H9 (cell line): ENCODE data around the gene TMEM131. TPM values are rescaled to one million over a fixed set of nuclear protein-coding genes. Genes with fewer than 3 reads are reported as not detected.
A peak's percentile ranks its signal among the peaks of the same experiment; 100 is the strongest.

Experiments used
- DNase-seq: peaks from one replicate; pipeline ENCODE4 v3.0.0-alpha.2; 2017
- H2AFZ ChIP-seq: one replicate; pipeline ENCODE4 v1.6.1; 2013; ENCODE audit warnings: mild to moderate bottlenecking, low read length, control low read depth, moderate library complexity
- H2AK5ac ChIP-seq: 2 replicates; pipeline ENCODE4 v1.6.1; 2013; ENCODE audit warnings: low read length, control low read depth, mixed read lengths; ENCODE audit not compliant: insufficient read length
- H2BK120ac ChIP-seq: one replicate; pipeline ENCODE4 v1.6.1; 2013; ENCODE audit warnings: low read depth, mild to moderate bottlenecking, low read length, control low read depth, inconsistent platforms; ENCODE audit not compliant: poor library complexity, severe bottlenecking
- H2BK12ac ChIP-seq: 2 replicates; pipeline ENCODE4 v1.6.1; 2013; ENCODE audit warnings: low read length, control low read depth, mixed read lengths, low read depth; ENCODE audit not compliant: insufficient read length
- H2BK15ac ChIP-seq: 2 replicates; pipeline ENCODE4 v1.6.1; 2013; ENCODE audit warnings: low read depth, low read length, control low read depth
- H2BK20ac ChIP-seq: one replicate; pipeline ENCODE4 v1.6.1; 2013; ENCODE audit warnings: low read depth, mild to moderate bottlenecking, low read length, control low read depth, inconsistent platforms; ENCODE audit not compliant: poor library complexity, severe bottlenecking
- H2BK5ac ChIP-seq: 2 replicates; pipeline ENCODE4 v1.6.1; 2013; ENCODE audit warnings: low read length, control low read depth, mixed read lengths; ENCODE audit not compliant: insufficient read length
- H3K14ac ChIP-seq: 2 replicates; pipeline ENCODE4 v1.6.1; 2013; ENCODE audit warnings: low read length, control low read depth; ENCODE audit not compliant: insufficient read depth
- H3K18ac ChIP-seq: 2 replicates; pipeline ENCODE4 v1.6.1; 2013; ENCODE audit warnings: low read depth, mild to moderate bottlenecking, mixed read lengths, low read length, control low read depth; ENCODE audit not compliant: insufficient read length
- H3K23ac ChIP-seq: 2 replicates; pipeline ENCODE4 v1.6.1; 2013; ENCODE audit warnings: low read length, control low read depth, mixed read lengths, low read depth; ENCODE audit not compliant: insufficient read length
- H3K23me2 ChIP-seq: 2 replicates; pipeline ENCODE4 v1.6.1; 2013; ENCODE audit warnings: low read depth, mild to moderate bottlenecking, mixed read lengths, low read length, control low read depth; ENCODE audit not compliant: insufficient read length, poor library complexity, severe bottlenecking
- H3K27ac ChIP-seq: 2 replicates; pipeline ENCODE4 v1.5.1; 2013; ENCODE audit warnings: low read length, control low read depth, mixed read lengths, low read depth; ENCODE audit not compliant: insufficient read length
- H3K27me3 ChIP-seq: 2 replicates; pipeline ENCODE4 v1.6.1; 2013; ENCODE audit warnings: low read length, control low read depth, inconsistent platforms; ENCODE audit not compliant: insufficient read depth
- H3K4ac ChIP-seq: 2 replicates; pipeline ENCODE4 v1.6.1; 2013; ENCODE audit warnings: low read depth, mild to moderate bottlenecking, control low read depth, inconsistent platforms, low read length, moderate library complexity
- H3K4me1 ChIP-seq: 2 replicates; pipeline ENCODE4 v1.6.1; 2013; ENCODE audit warnings: low read length, control low read depth, inconsistent platforms; ENCODE audit not compliant: insufficient read depth
- H3K4me2 ChIP-seq: 2 replicates; pipeline ENCODE4 v1.6.1; 2013; ENCODE audit warnings: low read length, control low read depth, mixed read lengths; ENCODE audit not compliant: insufficient read length, insufficient read depth
- H3K56ac ChIP-seq: 2 replicates; pipeline ENCODE4 v1.6.1; 2013; ENCODE audit warnings: low read depth, mild to moderate bottlenecking, mixed read lengths, low read length, control low read depth; ENCODE audit not compliant: insufficient read length
- H3K79me1 ChIP-seq: 2 replicates; pipeline ENCODE4 v1.6.1; 2013; ENCODE audit warnings: low read depth, mild to moderate bottlenecking, moderate library complexity, low read length, control low read depth, inconsistent platforms; ENCODE audit not compliant: insufficient read depth, poor library complexity, severe bottlenecking
- H3K79me2 ChIP-seq: 2 replicates; pipeline ENCODE4 v1.6.1; 2013; ENCODE audit warnings: low read length, control low read depth, inconsistent platforms; ENCODE audit not compliant: insufficient read depth
- H3K9ac ChIP-seq: 2 replicates; pipeline ENCODE4 v1.6.1; 2013; ENCODE audit warnings: low read length, control low read depth, mixed read lengths; ENCODE audit not compliant: insufficient read length; ENCODE audit errors: extremely low read depth
- H3K9me3 ChIP-seq: one replicate; pipeline ENCODE4 v1.6.1; 2013; ENCODE audit warnings: low read depth, low read length, inconsistent platforms; ENCODE audit not compliant: control insufficient read depth
- H3T11ph ChIP-seq: one replicate; pipeline ENCODE4 v1.6.1; 2013; ENCODE audit warnings: mild to moderate bottlenecking, low read length, control low read depth, inconsistent platforms
- H4K20me1 ChIP-seq: one replicate; pipeline ENCODE4 v1.6.1; 2013; ENCODE audit not compliant: control insufficient read depth, insufficient read length, insufficient read depth
- H4K5ac ChIP-seq: 2 replicates; pipeline ENCODE4 v1.6.1; 2013; ENCODE audit warnings: low read depth, mild to moderate bottlenecking, mixed read lengths, low read length, control low read depth; ENCODE audit not compliant: insufficient read length
- H4K8ac ChIP-seq: replicated peaks from 2 replicates; pipeline ENCODE4 v1.6.1; 2013; ENCODE audit warnings: low read length, control low read depth, mixed read lengths, low read depth; ENCODE audit not compliant: insufficient read length
- H4K91ac ChIP-seq: 2 replicates; pipeline ENCODE4 v1.6.1; 2013; ENCODE audit warnings: low read depth, mild to moderate bottlenecking, moderate library complexity, mixed read lengths, low read length, control low read depth; ENCODE audit not compliant: insufficient read length
- H3K27ac Mint-ChIP-seq, 3 experiments: 2 replicates in 2 of 3; 3 replicates in 1 of 3; pipeline ENCODE4 v1.8.0; 2020 to 2021; ENCODE audit warnings: mixed read lengths in 3 of 3, mild to moderate bottlenecking in 1 of 3, moderate library complexity in 1 of 3
- H3K27me3 Mint-ChIP-seq: 2 replicates; pipeline ENCODE4 v1.8.0; 2021; ENCODE audit warnings: low read depth, mild to moderate bottlenecking, moderate library complexity, mixed read lengths
- H3K36me3 Mint-ChIP-seq, 3 experiments: 2 replicates in 2 of 3; 3 replicates in 1 of 3; pipeline ENCODE4 v1.8.0; 2020 to 2021; ENCODE audit warnings: low read depth in 3 of 3, mixed read lengths in 3 of 3; ENCODE audit not compliant: insufficient read depth in 1 of 3
- H3K4me1 Mint-ChIP-seq, 2 experiments: 2 replicates each; pipeline ENCODE4 v1.8.0; 2020; ENCODE audit warnings: mixed read lengths in 2 of 2
- H3K4me3 Mint-ChIP-seq, 2 experiments: 2 replicates in 1 of 2; 3 replicates in 1 of 2; pipeline ENCODE4 v1.8.0; 2020 to 2021; ENCODE audit warnings: mild to moderate bottlenecking in 2 of 2, mixed read lengths in 2 of 2, moderate library complexity in 1 of 2
- H3K9me3 Mint-ChIP-seq, 2 experiments: 2 replicates in 1 of 2; 3 replicates in 1 of 2; pipeline ENCODE4 v1.8.0; 2020; ENCODE audit warnings: mild to moderate bottlenecking in 2 of 2, mixed read lengths in 2 of 2, moderate library complexity in 1 of 2
- WGBS: extraction: QIAGEN DNeasy Blood & Tissue Kit; methylation state at CpG from one replicate; pipeline ENCODE4 v1.1.7; 2013; ENCODE audit warnings: missing lambda C conversion rate, low lambda C conversion rate, mixed read lengths; ENCODE audit not compliant: insufficient read length; ENCODE audit errors: extremely low coverage; 5-methylcytosine and 5-hydroxymethylcytosine counted together
- total RNA-seq: library from RNA; stranded (reverse); gene quantifications from 2 replicates; pipeline ENCODE4 v1.2.1, GENCODE V29; 2021
- TF ChIP-seq, protein P1 (sequence below): fragments of 200-600 bp; sonication (generic); conservative IDR thresholded peaks from 3 replicates; pipeline ENCODE4 v1.8.0; 2021; ENCODE audit warnings: antibody characterized with exemption, mild to moderate bottlenecking

TMEM131 gene
- total RNA-seq, 1 experiment from 2014 or later: 20.9 TPM

DNA sequence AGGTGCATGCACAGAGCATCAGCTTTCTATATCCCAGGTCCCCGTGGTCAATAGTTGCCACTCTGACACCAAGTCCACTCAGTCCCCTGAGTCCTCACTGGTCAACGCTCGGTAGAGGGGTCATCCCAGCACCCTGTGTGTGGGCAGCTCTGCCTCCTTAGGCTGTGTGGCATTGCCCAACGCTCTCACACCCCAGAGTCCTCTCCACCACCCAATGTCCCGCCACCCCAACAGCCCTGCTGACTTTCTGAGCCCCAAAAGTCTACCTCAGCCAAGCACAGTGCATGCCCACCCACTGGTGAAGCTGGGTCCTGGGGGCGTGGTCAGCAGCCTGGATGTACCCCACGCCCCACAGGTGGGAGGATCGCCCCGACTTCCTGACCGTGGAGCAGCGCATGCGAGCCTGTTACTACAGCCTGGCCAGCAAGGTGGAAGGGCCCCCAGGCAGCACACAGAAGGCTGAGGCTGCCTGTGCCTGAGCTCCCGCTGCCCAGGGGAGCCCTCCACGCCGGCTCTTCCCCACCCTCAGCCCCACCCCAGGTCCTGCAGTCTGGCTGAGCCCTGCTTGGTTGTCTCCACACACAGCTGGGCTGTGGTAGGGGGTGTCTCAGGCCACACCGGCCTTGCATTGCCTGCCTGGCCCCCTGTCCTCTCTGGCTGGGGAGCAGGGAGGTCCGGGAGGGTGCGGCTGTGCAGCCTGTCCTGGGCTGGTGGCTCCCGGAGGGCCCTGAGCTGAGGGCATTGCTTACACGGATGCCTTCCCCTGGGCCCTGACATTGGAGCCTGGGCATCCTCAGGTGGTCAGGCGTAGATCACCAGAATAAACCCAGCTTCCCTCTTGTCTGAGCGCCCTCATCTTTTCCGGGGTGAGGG, 256.5 kb downstream of the TMEM131 start:
- no peak overlapping the region for H3K4me3 Mint-ChIP-seq
- peak overlapping the region in 1 of 3 experiments; percentile 29; a peak in 1 of 7 replicates for H3K27ac Mint-ChIP-seq
- Histone ChIP-seq H3K4ac (no peak overlapping the region), H3K9ac (no peak overlapping the region), H4K8ac (no peak overlapping the region), H2BK15ac (no peak overlapping the region), H3K56ac (no peak overlapping the region), H2AFZ (no peak overlapping the region), H3K4me2 (no peak overlapping the region), H3K79me1 (no peaks in the 10 kb centered on the region), H3K4me1 (no peaks in the 10 kb centered on the region), H2BK12ac (no peak overlapping the region), H3K14ac (no peak overlapping the region; the same call in 1 of the 2 replicates), H4K5ac (no peak overlapping the region), H3K9me3 (no peaks in the 10 kb centered on the region), H3T11ph (no peak overlapping the region), H3K79me2 (no peaks in the 10 kb centered on the region), H4K20me1 (no peaks in the 10 kb centered on the region), H2AK5ac (no peak overlapping the region), H3K23me2 (no peaks in the 10 kb centered on the region), H3K27ac (no peak overlapping the region), H3K27me3 (no peaks in the 10 kb centered on the region), H2BK20ac (no peak overlapping the region), H2BK5ac (no peak overlapping the region), H4K91ac (no peak overlapping the region), H2BK120ac (no peak overlapping the region), H3K18ac (no peak overlapping the region), H3K23ac (no peak overlapping the region)
- peaks cover 16% of the 10 kb centered on the region for H3K27me3 Mint-ChIP-seq
- H3K36me3 Mint-ChIP-seq: peaks cover 0 to 2% (median 2%) of the 10 kb centered on the region in 3 experiments; a peak in 3 of 7 replicates
- no CpG with 5 or more reads among the region's 23 CpGs for WGBS
- no peak for DNase-seq
- H3K9me3 Mint-ChIP-seq: no peaks in the 10 kb centered on the region; a peak in 2 of 5 replicates
- TF ChIP-seq, protein P1, sequence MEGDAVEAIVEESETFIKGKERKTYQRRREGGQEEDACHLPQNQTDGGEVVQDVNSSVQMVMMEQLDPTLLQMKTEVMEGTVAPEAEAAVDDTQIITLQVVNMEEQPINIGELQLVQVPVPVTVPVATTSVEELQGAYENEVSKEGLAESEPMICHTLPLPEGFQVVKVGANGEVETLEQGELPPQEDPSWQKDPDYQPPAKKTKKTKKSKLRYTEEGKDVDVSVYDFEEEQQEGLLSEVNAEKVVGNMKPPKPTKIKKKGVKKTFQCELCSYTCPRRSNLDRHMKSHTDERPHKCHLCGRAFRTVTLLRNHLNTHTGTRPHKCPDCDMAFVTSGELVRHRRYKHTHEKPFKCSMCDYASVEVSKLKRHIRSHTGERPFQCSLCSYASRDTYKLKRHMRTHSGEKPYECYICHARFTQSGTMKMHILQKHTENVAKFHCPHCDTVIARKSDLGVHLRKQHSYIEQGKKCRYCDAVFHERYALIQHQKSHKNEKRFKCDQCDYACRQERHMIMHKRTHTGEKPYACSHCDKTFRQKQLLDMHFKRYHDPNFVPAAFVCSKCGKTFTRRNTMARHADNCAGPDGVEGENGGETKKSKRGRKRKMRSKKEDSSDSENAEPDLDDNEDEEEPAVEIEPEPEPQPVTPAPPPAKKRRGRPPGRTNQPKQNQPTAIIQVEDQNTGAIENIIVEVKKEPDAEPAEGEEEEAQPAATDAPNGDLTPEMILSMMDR: no peak
- peaks cover 16 to 17% of the 10 kb centered on the region in 2 experiments for H3K4me1 Mint-ChIP-seq
